ENCODE data around the gene CYP4F2.
"Not testable (repeated sequence)": the region's sequence is repeated elsewhere in the genome, so short reads cannot be mapped to it uniquely, and the experiment has no call there.

The CYP4F2 gene, protein sequence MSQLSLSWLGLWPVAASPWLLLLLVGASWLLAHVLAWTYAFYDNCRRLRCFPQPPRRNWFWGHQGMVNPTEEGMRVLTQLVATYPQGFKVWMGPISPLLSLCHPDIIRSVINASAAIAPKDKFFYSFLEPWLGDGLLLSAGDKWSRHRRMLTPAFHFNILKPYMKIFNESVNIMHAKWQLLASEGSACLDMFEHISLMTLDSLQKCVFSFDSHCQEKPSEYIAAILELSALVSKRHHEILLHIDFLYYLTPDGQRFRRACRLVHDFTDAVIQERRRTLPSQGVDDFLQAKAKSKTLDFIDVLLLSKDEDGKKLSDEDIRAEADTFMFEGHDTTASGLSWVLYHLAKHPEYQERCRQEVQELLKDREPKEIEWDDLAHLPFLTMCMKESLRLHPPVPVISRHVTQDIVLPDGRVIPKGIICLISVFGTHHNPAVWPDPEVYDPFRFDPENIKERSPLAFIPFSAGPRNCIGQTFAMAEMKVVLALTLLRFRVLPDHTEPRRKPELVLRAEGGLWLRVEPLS

DNA sequence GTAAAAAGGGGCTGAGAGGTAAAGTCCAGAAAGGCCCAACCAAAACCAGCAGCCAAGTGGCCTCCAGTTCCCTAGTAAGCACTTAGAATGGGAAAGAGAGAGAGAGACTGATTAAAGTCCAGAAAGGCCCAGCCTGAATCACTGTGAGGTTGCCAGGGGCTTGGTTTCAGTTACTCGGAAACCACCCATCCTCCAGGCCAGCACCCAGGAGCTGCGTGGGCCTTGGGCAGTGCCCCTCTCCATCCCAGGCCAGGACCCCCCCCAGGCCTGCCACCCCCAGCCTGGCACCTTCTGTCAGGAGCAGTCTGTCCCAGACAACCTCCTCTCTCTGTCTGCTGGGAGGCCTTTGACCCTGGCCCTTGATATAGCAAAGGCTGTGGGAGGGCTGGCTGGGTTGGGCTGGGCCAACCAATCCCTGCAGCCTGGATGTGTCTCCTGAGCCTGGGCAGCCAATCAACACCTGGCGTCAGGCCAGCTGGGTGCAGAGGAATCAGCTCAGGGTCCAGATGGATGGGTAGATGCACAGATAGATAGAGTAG is at the start of gene CYP4F2:
TSS of gene CYP4F2 (minus strand) at position 337 of the 539 bp plus-strand sequence. CDS start 463 bp downstream, outside the sequence.
- no peak for DNase-seq (ENCODE audit: low read depth)

DNA sequence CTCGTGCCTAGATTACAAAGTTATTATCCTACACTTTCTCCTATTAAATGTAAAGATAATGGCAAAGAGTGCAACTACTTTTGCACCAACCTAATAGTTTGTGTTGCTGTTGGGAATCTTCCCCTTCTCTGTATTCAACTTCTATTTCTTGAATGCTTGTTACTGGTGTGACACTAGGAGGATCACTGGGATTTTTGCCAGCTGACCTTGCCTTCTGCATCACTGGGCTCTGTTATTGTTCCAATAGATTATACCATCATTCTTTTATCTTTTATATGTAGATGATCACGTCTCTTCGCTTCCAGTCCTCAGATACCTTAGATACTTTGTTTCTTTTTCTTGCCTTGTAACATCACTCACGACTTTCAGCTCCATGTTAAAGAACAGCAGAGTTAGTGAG is 47.4 kb upstream of the CYP4F2 start:
- no peak for DNase-seq (ENCODE audit: low read depth)

DNA sequence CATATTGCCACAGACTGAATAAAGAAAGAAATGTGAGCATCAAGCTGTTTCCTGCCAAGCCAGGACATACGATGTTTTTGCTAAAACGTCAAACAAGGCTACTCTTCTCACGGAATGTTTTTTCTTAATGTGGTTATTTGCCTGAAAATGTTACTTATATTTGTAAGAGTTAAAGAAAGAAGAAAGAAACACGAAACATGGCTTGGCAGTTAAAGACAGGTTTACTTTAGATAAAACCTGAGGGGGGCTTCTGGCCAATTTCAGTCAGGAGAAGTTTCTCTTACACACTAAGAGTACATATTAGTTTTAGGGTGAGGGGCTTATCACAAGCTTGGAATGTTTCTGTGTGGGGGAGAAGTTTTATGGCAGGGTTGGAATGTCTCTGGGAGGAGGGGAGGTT is 46.5 kb upstream of the CYP4F2 start:
- no peak for DNase-seq (ENCODE audit: low read depth)

DNA sequence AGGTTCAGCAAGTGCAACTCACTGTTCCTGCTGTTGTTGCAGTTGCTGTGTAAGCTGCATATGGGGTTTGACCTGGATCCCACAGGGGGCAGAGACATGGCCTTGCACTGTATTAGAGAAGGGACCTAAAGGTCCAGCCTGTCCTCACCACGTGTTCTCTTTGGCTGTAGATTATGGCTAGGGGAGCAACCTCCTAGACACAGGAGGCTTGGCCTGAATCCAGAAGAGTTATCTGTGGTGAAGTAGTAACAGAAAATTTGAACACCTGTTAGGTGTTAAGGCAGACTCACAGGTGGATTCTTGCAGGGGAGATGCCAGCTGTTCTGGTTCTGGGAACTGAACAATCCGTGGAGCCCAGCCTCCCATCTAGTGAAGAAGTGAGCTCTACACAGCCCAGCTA is 39.9 kb upstream of the CYP4F2 start:
- no peak for DNase-seq (ENCODE audit: low read depth)

DNA sequence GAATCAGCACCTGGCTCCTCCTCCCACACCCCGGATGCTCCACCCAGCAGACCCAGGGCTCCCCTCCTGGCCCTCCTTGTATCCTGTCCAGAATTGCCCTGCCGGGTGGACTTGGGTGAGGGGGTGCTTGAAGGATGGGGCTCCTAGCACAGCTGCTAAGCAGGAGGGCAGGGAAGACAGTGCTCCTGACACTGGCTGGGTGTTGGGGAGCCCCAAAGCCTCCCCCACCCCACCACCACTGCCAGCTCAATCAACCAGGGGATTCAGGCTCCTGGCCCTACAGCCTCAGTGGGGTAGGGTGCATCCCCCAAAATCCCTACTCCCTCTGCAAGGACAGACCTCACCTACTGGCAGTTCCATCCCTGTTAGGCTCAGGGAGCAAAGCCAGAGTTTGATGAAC is 39.1 kb upstream of the CYP4F2 start:
- no peak for DNase-seq (ENCODE audit: low read depth)

DNA sequence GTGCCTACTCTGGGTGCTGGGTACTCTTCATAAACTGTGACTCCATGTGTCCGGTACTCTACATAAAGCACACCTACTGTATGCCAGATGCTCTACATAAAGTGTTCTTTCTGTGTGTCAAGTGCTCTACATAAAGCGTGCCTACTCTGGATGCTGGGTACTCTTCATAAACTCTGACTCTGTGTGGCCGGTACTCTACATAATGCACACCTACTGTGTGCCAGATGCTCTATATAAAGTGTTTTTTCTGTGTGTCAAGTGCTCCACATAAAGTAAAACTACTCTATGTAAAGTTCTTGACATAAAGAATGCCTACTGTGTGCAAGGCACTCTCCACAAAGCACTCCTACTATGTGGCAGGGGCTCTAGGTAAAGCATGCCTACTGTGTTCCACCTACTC is 38.3 kb upstream of the CYP4F2 start:
- DNase-seq (ENCODE audit: low read depth) = no peak

DNA sequence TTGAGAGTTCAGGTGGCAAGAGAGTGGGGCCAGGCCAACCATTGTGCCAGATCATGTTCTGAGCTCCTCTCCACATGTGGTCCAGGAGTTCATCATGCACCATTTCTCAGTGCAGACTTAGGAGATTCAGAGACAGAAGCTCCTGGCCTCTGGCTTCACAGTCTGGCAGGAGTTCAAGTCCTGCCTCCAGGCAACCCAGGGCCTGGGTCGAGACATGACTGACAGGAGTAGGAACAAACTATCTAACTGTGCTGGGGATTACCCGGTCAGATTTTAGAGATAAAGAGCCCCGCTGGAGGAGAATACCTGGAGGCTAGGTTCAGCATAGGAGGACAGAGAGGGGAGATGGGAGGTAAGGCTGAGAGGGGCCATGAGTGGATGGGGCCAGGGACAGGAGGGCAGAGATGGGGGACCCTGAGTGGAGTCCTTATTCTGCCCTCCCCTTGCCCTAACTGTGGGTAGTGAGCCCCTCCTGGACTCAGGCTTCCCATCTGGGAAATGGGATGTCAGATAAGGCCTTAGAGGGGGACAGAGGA is 37.4 kb upstream of the CYP4F2 start:
- no peak for DNase-seq (ENCODE audit: low read depth)

DNA sequence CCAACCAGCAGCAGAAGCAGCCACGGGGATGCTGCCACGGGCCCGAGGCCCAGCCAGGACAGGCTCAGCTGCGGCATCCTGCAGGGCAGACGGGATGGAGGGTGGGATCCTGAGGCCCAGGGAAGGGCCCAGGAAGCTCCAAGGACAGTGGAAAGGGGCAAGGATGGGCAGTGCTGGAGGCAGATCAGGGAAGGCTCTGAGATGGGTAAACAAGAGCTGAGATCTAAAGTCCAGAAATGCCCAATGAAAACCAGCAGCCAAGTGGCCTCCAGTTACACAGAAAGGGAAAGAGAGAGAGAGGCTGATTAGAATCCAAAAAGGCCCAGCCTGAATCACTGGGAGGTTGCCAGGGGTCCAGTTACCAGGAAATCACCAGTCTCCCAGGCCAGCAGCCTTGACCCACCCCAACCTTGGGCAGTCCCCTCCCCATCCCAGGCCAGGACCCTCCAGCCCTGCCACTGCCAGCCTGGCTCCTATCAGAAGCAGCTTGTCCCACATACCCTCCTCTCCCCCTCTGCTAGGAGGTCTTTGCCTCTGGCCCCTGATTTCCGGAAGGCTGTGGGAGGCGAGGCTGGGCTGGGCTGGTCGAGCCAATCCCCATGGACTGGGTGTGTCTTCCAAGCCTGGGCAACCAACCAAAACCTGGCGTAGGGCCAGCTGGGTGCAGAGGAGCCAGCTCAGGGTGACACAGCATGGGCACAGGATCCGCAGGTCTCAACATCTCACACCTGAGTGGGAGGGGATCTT is 36.6 kb upstream of the CYP4F2 start, which contains the start of gene CYP4F11:
TSS of gene CYP4F11 (minus strand) at position 198 of the 747 bp plus-strand sequence. CDS start at position 77, 121 bp downstream.
- DNase-seq (ENCODE audit: low read depth) = no peak

DNA sequence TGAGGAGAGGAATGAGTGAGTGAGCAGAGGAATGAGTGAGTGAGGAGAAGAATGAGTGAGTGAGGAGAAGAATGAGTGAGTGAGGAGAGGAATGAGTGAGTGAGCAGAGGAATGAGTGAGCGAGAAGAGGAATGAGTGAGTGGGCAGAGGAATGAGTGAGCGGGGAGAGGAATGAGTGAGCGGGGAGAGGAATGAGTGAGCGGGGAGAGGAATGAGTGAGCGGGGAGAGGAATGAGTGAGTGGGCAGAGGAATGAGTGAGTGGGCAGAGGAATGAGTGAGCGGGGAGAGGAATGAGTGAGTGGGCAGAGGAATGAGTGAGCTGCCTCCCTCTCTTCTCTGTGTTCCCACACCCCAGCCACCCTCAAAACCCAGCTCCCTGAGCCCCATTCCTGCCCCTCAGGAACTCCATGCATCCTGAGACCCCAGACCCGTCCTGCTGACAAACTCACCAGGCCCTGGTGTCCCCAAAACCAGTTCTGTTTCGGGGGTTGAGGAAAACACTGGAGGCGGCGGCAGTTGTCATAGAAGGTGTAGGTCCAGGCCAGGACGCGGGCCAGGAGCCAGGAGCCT is 36.0 kb upstream of the CYP4F2 start:
- DNase-seq (ENCODE audit: low read depth) = not testable (repeated sequence)

DNA sequence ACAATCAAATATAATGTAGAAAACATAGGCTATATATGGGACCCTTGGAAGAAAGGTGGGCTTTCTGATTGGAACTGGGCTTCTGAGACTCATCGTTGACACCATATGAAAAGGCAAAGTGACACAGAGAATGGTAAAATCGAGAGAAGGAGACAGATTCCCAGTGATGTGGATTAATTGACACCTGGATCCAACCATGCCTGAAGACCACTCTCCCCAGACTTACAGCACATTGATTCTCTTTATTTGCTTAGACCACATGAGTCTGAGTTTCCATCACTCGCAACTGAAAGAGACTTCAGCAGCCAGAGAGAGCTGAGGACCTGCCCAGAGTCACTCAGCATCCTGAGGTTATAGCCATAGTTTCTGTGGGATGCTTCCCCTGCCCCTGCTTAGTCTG is 30.4 kb upstream of the CYP4F2 start:
- no peak for DNase-seq (ENCODE audit: low read depth)

DNA sequence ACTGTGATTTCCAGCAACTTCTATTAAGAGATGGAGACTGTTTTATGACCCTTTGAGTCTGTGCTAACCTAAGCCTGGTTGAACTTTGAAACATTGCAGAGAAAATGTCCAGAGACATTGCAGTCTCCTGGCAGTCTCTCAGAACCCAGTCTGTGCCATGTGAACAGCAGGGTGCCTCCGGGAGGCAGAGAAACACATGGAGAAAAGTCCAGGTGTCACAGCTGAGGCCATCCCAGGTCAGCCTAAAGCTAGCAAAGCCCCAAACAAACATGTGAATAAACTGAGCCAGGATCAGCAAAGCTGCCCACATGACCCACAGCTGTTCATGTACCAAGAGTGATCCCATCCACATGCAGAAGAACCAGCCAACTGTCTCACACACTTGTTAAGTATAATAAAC is 28.6 kb upstream of the CYP4F2 start:
- DNase-seq (ENCODE audit: low read depth) = no peak

DNA sequence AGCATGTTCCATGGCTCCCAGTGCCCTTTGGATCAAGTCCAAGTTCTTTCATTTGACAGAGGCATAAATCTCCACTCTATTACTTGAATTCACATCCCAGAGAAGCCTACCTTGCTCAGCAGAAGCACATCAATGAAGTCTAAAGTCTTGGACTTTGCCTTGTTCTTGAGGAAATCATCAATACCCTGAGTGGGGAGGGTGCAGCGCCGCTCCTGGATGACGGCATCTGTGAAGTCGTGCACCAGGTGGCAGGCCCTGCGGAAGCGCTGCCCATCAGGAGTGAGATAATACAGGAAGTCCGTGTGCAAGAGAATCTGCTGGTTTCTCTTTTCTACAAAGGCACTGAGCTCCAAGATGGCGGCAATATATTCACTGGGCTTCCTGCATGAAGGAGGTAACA is 25.8 kb upstream of the CYP4F2 start:
- no peak for DNase-seq (ENCODE audit: low read depth)

DNA sequence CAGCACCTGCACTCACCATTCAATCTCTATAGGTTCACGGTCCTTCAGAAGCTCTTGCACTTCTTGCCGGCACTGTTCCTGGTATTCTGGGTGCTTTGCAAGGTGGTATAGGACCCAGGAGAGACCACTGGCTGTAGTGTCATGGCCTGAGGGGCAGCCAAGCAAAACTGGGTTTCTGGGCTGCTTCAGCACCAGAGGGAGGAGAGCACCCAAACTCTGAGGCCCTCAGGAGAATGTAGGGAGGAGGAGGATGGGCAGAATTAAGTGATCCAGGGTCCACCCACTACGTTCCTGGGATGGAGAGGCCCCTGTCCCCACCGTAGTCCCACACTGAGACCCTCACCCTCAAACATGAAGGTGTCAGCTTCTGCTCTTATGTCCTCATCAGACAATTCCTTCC is 24.1 kb upstream of the CYP4F2 start:
- DNase-seq (ENCODE audit: low read depth) = no peak

DNA sequence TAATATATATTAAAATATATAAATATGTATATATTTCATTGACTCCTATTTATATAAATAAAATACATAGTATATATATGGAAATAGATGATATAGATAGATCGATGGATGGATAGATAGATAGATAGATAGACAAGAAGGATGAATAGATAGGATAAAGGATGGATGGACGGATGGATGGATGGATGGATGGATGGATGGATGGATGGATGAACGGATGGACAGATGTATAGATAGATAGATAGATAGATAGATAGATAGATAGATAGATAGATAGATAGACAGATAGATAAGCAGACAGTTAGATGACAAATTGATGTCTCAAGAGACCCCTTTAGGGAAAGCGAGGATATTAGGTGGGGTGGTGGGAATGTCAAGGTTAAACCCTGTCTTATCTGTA is 21.4 kb upstream of the CYP4F2 start:
- DNase-seq (ENCODE audit: low read depth) = no peak

DNA sequence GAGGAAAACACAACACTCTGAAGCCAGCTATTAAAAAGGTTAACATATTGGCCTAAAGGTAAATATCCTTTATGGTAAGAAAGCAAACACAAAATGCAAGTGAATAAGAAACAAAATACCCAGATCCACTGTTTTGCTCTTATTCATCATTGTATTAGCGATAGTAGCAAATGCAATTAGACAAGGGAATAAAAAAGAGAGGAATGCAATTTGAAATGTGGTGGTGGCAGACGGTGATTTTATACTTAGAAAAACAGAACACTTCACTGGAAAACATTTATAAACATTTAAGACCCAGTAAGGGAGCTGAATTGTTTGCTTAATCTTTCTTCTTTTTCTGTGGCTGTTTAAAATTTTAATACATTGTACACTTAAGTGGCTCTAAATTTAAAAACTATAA is 17.2 kb upstream of the CYP4F2 start:
- DNase-seq (ENCODE audit: low read depth) = no peak

DNA sequence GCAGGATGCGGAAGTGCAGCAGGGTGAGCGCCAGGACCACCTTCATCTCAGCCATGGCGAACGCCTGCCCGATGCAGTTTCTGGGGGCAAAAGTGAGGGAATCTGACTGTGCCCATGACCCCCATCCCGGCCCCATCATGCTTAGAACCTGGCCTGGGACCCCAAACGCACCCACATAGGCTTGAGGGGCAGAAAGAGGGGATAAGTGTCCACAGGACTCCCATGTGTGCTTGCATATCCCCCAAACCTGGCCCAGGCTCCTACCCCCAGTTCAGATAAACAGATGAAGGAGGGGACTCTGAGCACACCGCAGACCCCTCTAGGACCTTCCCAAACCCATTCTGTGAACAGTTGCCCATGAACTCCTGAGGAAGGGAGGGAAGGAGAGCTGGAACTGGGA is 16.0 kb upstream of the CYP4F2 start:
- no peak for DNase-seq (ENCODE audit: low read depth)

DNA sequence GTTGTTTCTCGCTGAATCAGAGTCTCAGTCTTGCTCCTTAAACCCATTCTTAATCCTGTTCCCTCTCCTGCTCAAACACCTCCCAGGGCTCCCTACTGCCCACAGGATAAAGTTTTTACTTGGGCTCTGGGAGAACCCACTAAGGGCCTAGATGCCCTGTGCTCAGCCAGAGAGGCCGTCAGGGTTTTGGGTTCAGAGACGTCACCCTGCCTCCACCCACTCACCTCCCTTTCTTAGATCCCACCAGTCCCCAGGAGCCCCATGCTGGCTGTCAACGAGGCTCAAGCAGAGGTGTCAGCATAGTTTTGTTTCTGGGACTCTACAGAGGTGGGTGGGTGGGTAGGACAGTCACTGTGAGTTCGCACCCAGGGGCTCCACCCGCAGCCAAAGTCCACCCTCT is 15.5 kb upstream of the CYP4F2 start:
- DNase-seq (ENCODE audit: low read depth) = no peak

DNA sequence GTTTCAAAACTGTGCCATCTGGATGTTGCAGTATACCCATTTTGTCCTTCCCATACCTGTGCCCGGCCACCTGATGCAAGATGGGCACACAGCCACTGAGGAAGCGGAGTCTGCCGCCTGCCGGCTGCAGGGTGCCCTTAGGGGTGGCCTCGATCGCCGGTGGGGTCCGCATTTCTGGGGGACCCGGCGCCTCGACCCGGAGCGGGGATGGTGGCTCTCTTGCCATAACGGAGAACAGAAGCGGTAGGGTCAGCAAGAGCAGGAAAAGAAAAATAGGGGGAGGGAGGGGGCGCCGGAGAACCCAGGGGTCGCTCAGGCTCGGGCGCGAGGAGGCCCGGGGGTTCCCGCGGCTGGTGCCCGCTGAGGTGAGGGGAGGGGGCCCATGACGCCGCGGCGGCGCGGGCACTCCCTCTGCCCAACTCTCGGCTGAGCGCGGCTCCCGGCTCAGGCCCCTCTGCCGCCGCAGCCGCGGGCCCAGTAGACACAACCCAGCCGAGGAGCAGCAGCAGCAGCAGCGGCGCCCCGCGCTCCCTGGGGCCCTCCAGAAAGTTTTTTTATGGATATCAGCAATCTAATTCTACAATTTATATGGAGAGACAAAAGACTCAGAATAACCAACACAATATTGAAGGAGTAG is 13.8 kb upstream of the CYP4F2 start:
- no peak for DNase-seq (ENCODE audit: low read depth)

DNA sequence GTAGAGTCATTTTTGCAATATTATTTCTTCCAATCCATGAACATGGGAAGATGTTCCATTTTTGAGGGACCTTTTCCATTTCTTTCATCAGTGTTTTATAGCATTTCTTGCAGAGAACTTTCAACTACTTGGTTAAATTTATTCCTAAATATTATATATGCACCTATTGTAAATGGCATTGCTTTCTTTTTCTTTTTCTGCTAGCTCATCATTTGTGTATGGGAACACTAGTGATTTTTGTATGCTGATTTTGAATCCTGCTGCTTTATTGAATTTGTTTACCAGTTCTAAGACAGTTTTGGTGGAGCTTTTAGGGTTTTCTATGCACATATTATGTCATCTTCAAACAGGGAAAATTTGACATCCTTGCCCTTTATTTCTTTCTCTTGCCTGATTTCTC is 7.2 kb upstream of the CYP4F2 start:
- DNase-seq (ENCODE audit: low read depth) = no peak

DNA sequence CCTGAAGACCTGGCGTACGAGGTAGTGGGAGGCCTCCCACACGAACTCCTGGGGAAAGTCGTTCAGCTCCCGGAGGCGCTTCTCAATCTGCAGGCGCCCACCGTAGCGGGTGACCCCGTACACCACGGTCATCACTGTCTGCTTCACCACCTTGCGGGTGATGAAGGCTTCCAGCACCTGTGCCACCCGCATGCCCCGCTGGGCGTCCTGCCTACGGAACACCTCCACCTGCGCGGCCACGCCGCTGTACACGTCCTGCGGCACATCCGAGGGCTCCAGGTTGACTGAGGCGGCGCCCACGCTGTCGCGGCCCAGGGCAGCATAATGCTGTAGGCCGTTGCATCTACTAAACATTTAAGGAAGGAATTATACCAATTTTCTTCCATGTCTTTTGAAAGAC is 5.0 kb upstream of the CYP4F2 start:
- not testable (repeated sequence) for DNase-seq (ENCODE audit: low read depth)

DNA sequence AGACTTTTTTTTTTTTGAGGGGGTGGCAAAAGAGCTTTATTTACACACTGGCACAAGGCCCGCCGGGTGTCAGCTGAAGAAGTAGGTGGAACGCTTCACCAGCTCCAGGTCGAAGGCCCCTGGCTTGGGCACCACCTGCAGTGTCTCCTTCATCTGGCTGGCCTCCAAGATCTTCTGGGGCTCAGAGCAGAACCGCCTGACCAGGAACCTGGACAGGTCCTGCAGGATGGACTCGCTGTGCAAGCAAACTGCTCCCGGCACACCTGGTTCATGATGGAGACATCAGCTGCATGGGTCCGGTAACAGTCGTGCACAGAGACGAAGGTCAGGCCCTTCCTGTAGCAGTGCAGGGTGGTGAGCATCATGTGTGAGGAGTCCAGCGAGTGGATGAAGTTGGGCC is 4.4 kb upstream of the CYP4F2 start:
- no peak for DNase-seq (ENCODE audit: low read depth)

DNA sequence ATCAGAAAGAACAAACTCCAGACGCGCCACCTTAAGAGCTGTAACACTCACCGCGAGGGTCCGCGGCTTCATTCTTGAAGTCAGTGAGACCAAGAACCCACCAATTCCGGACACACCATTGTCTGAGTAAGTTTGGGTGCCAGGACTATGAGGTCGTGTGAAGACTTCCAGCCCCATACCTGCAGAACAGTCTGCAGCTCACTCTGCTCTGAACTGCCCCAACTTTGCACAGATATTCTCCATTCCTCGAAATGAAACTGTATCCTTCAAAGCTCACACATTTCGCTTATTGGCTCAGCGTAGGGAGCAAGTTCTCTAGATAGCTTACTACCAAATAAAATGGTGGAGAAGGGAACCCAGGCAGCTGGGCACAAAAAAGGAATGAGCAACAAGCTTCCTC is 2.6 kb upstream of the CYP4F2 start:
- DNase-seq (ENCODE audit: low read depth) = no peak
